Stomach (tissue), 9 donors: ENCODE results near the gene FBXL14. TPM values are rescaled to one million over a fixed set of nuclear protein-coding genes. Genes with fewer than 3 reads are reported as not detected.

ENCODE experiments used
- DNase-seq, 2 donors: peaks; one replicate each; pipeline versions ENCODE4 v3.0.0 to v3.0.0-alpha.2; 2013 to 2019
- H3K27ac ChIP-seq, 5 donors: fragments of 200-600 bp in 4 of 5; sonication (generic) in 4 of 5; one replicate each; pipeline ENCODE4 v1.5.1; 2013 to 2019; ENCODE audit warnings: mild to moderate bottlenecking in 1 of 5, moderate library complexity in 1 of 5
- H3K27me3 ChIP-seq, 3 donors: fragments of 200-600 bp; sonication (generic); one replicate each; pipeline ENCODE4 v1.5.1; 2017 to 2019; ENCODE audit warnings: mixed run types in 1 of 3
- H3K36me3 ChIP-seq, 4 donors: fragments of 200-600 bp; sonication (generic); 1 replicate in 3 of 4; 2 replicates in 1 of 4; pipeline ENCODE4 v1.5.1; 2016 to 2019
- H3K4me1 ChIP-seq, 4 donors: fragments of 200-600 bp; sonication (generic); one replicate each; pipeline ENCODE4 v1.5.1; 2016 to 2019
- H3K4me3 ChIP-seq, 4 donors: fragments of 200-600 bp; sonication (generic) in 3 of 4; one replicate each; pipeline ENCODE4 v1.5.1; 2016 to 2019; ENCODE audit warnings: mild to moderate bottlenecking in 1 of 4
- H3K9me3 ChIP-seq, 4 donors: fragments of 200-600 bp; sonication (generic); one replicate each; pipeline ENCODE4 v1.5.1; 2016 to 2019
- CTCF ChIP-seq, 7 experiments: fragments of 450-650 bp in 4 of 7; fragments of 200-600 bp in 3 of 7; sonication (generic) in 3 of 7; IDR thresholded peaks; one replicate each; pipeline ENCODE4 v1.5.1; 2016 to 2019; ENCODE audit warnings: antibody characterized with exemption in 7 of 7, control low read depth in 2 of 7, mild to moderate bottlenecking in 1 of 7
- EP300 ChIP-seq: sonication (generic); formaldehyde crosslinking; IDR thresholded peaks from one replicate; pipeline ENCODE4 v1.6.1; 2017; ENCODE audit warnings: antibody characterized with exemption
- POLR2A ChIP-seq, 4 donors: fragments of 450-650 bp; IDR thresholded peaks; one replicate each; pipeline ENCODE4 v1.6.1; 2016; ENCODE audit warnings: antibody characterized with exemption in 4 of 4, control low read depth in 2 of 4, mild to moderate bottlenecking in 1 of 4, moderate library complexity in 1 of 4
- POLR2AphosphoS5 ChIP-seq, 3 donors: sonication (generic); formaldehyde crosslinking; IDR thresholded peaks; one replicate each; pipeline ENCODE4 v1.6.1; 2016; ENCODE audit warnings: antibody characterized with exemption in 3 of 3
- WGBS, 5 donors: extraction: QIAGEN DNeasy Blood & Tissue Kit in 3 of 5; methylation state at CpG; one replicate each; pipeline versions ENCODE4 v1.1.5 to v1.1.7; 2013 to 2018; 5-methylcytosine and 5-hydroxymethylcytosine counted together
- intact Hi-C: fragments of 100-400 bp; cut with DNase I; formaldehyde crosslinking; loops from one replicate; pipeline ENCODE4 v1.15.1; 2023; ENCODE audit warnings: low total_unique reads
- polyA plus RNA-seq, 3 donors: library from polyadenylated mRNA; stranded (reverse); fragments of 200-250 nt; gene quantifications; one replicate each; pipeline ENCODE4 v1.2.3, GENCODE V29; 2013
- total RNA-seq, 5 donors: library from RNA; depleted of rRNA; stranded (reverse); fragments of >200 nt; gene quantifications; one replicate each; pipeline versions ENCODE4 v1.1.0 to v1.2.3, GENCODE V29; 2014 to 2016
- donor health status: healthy with polysubstance abuse.
- donor health status: Bipolar disorder and iron deficiency.
- donor health status: healthy.

The FBXL14 gene
- total and polyA plus RNA-seq, 8 donors = 2.6 to 36.2 (median 7.9) TPM; not detected in 1

GRCh38 chr12:1582709-1583050 is 11.7 kb downstream of the FBXL14 start:
- intact Hi-C loops = loop anchor here (5.0 kb wide), 1 partner anchor 465 kb away; no protein-coding TSS in a partner anchor
- TF ChIP-seq POLR2A (IDR thresholded peaks at IDR 0.05) (no peak), CTCF (IDR thresholded peaks at IDR 0.05) (no peak), POLR2AphosphoS5 (IDR thresholded peaks at IDR 0.05) (no peak), EP300 (no peak)
- 90 to 98% (median 91%) methylated on average over 4 of the region's 4 CpGs for WGBS, 5 donors
- Histone ChIP-seq H3K9me3 (no peaks in the 10 kb centered on the region), H3K4me3 (no peak overlapping the region), H3K27me3 (no peaks in the 10 kb centered on the region), H3K27ac (no peak overlapping the region), H3K4me1 (peaks cover under 1 to 41% (median 18%) of the 10 kb centered on the region in 4 donors), H3K36me3 (peaks cover 0 to 19% (median 0%) of the 10 kb centered on the region in 4 donors)
- no peak for DNase-seq

DNA sequence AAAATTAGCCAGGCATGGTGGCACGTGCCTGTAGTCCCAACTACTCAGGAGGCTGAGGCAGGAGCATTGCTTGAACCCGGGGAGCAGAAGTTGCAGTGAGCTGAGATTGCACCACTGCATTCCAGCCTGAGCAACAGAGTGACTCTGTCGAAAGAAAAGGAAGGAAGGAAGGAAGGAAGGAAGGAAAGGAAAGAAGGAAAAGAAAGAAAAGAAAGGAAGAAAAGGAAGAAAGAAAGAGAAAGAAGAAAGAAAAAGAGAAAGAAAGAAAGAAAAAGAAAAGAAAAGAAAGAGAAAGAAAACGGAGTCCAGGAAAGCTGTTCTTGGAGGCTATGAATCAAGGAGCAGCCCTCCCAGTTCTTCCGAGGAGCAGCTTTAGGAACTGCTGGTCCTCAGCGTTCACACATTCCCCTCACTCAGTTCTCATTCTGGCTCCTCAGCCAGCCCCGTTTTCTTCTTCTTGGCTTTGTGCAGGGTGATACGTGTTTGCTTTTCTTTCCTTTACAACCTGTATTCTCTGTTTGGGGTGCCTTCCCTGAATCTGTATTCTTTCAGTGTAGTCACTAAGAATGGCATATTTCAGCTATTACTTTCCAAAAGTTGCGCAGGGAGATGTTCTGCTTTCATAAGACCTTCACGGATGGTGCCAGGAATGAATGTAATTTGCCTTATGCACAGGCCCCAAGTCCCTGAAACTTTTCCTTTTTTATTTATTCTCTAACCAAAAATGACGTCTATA is 12.2 kb downstream of the FBXL14 start:
- Histone ChIP-seq H3K36me3 (peaks cover 0 to 19% (median 0%) of the 10 kb centered on the region in 4 donors), H3K4me1 (peaks cover 0 to 41% (median 18%) of the 10 kb centered on the region in 4 donors), H3K4me3 (no peak overlapping the region), H3K9me3 (no peaks in the 10 kb centered on the region), H3K27ac (no peak overlapping the region), H3K27me3 (no peaks in the 10 kb centered on the region)
- DNase-seq = no peak
- intact Hi-C loops = loop anchor here (5.0 kb wide), 1 partner anchor 465 kb away; no protein-coding TSS in a partner anchor
- no peak for TF ChIP-seq CTCF (IDR thresholded peaks at IDR 0.05)
- 82 to 91% (median 89%) methylated on average over 11 of the region's 11 CpGs for WGBS, 5 donors

GRCh38 chr12:1580526-1580925 is 13.9 kb downstream of the FBXL14 start:
- Histone ChIP-seq H3K36me3 (peaks cover 0 to 5% (median 0%) of the 10 kb centered on the region in 4 donors), H3K9me3 (no peaks in the 10 kb centered on the region), H3K4me3 (no peak overlapping the region), H3K27me3 (no peaks in the 10 kb centered on the region), H3K27ac (no peak overlapping the region), H3K4me1 (peaks cover 13 to 57% (median 34%) of the 10 kb centered on the region in 4 donors)
- WGBS, 5 donors = 57 to 90% (median 65%) methylated on average over 3 of the region's 3 CpGs
- TF ChIP-seq CTCF (IDR thresholded peaks at IDR 0.05) = no peak
- no peak for TF ChIP-seq EP300
- TF ChIP-seq POLR2A (IDR thresholded peaks at IDR 0.05) = no peak
- no peak for TF ChIP-seq POLR2AphosphoS5 (IDR thresholded peaks at IDR 0.05)
- no peak for DNase-seq
- intact Hi-C loops = loop anchor here (5.0 kb wide), 1 partner anchor 463 kb away; no protein-coding TSS in a partner anchor

DNA sequence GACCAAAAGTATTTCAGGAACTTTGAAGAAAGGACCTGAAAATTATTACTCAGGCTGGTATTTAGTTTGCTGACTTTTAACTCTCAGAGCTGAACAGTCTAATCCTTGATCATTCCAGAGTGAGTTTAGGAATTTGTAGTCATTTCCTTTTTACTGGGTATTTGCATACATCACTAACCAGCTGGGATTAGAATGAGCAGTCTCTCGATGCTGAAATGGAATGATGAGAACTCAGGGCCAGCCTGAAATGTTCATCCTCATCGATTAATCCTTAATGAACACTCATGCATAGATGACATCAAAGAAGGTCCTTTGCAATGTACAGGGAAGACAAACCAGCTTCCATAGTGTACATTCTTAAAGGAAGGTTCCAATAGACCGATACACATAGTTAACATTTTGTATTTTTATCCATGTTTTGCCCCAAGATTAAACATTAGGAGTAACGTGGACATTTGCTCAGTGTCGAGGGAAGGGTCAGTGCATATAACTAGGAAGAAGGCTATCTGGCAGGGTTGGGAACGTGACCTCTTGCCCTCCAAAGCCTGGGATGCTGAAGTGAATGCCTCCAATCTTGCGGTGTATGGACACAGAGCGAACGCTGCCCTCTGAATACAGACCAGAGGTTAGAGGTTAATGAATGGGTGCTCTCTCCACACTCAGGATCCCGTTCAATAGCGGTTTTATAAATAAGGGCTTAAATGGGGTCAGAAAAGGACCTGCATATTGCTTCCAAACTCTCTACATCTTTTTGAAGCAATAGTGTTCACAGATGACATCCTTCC is 14.5 kb downstream of the FBXL14 start:
- H3K4me1 ChIP-seq = peaks cover 17 to 64% (median 40%) of the 10 kb centered on the region in 4 donors
- H3K9me3 ChIP-seq = no peaks in the 10 kb centered on the region
- no peak overlapping the region for H3K27ac ChIP-seq
- H3K27me3 ChIP-seq = no peaks in the 10 kb centered on the region
- TF ChIP-seq EP300 = no peak
- TF ChIP-seq POLR2A (IDR thresholded peaks at IDR 0.05) = no peak
- TF ChIP-seq CTCF (IDR thresholded peaks at IDR 0.05) = no peak
- TF ChIP-seq POLR2AphosphoS5 (IDR thresholded peaks at IDR 0.05) = no peak
- intact Hi-C loops = loop anchor here (5.0 kb wide), 1 partner anchor 463 kb away; no protein-coding TSS in a partner anchor
- peaks cover 0 to 5% (median 0%) of the 10 kb centered on the region in 4 donors for H3K36me3 ChIP-seq
- H3K4me3 ChIP-seq = no peak overlapping the region
- no peak for DNase-seq
- WGBS, 5 donors = 83 to 88% (median 87%) methylated on average over 11 of the region's 11 CpGs
